Gastrocnemius medialis (tissue), 4 donors: ENCODE results near the gene ZBTB49. TPM values are rescaled to one million over a fixed set of nuclear protein-coding genes. Genes with fewer than 3 reads are reported as not detected.

Experiments
- ATAC-seq, 2 donors: fragments of 150-250 bp; one replicate each; pipeline ENCODE4 v1.9.1; 2016
- DNase-seq, 2 donors: peaks; one replicate each; pipeline ENCODE4 v3.0.0-alpha.2; 2019
- H3K27ac ChIP-seq, 4 donors: fragments of 200-600 bp; sonication (generic); 1 replicate in 1 of 4; 2 replicates in 3 of 4; pipeline ENCODE4 v1.5.1; 2016 to 2018; ENCODE audit warnings: mild to moderate bottlenecking in 2 of 4, moderate library complexity in 1 of 4
- H3K27me3 ChIP-seq, 3 donors: fragments of 200-600 bp; sonication (generic) in 2 of 3; 1 replicate in 1 of 3; 2 replicates in 2 of 3; pipeline versions ENCODE4 v1.5.1 to v1.6.0; 2016 to 2019; ENCODE audit warnings: mild to moderate bottlenecking in 1 of 3, moderate library complexity in 1 of 3
- H3K36me3 ChIP-seq, 2 donors: fragments of 200-600 bp; sonication (generic) in 1 of 2; one replicate each; pipeline ENCODE4 v1.5.1; 2017 to 2018
- H3K4me1 ChIP-seq, 2 donors: fragments of 200-600 bp; sonication (generic) in 1 of 2; one replicate each; pipeline ENCODE4 v1.5.1; 2016 to 2017; ENCODE audit warnings: mild to moderate bottlenecking in 2 of 2
- H3K4me3 ChIP-seq, 4 donors: fragments of 200-600 bp; sonication (generic) in 3 of 4; 1 replicate in 1 of 4; 2 replicates in 3 of 4; pipeline ENCODE4 v1.5.1; 2016 to 2019; ENCODE audit warnings: mild to moderate bottlenecking in 2 of 4
- H3K9me3 ChIP-seq, 3 donors: fragments of 200-600 bp; sonication (generic) in 2 of 3; 1 replicate in 1 of 3; 2 replicates in 2 of 3; pipeline ENCODE4 v1.5.1; 2016 to 2019
- POLR2A ChIP-seq, 2 donors: fragments of 450-650 bp; IDR thresholded peaks; one replicate each; pipeline ENCODE4 v1.6.1; 2017; ENCODE audit warnings: antibody characterized with exemption in 2 of 2, mild to moderate bottlenecking in 2 of 2, moderate library complexity in 2 of 2
- in situ Hi-C, 4 donors: fragments of 200-750 bp; cut with MboI; loops; one replicate each; pipeline versions ENCODE4 v1.15.0 to v1.8.0; 2017; ENCODE audit warnings: low sequenced_read_pairs in 4 of 4
- intact Hi-C: fragments of 100-400 bp; cut with DNase I; formaldehyde crosslinking; loops from one replicate; pipeline ENCODE4 v1.15.1; 2023; ENCODE audit warnings: low total_unique reads
- total RNA-seq, 4 donors: library from RNA; depleted of rRNA; stranded (reverse); fragments of >200 nt; gene quantifications; one replicate each; pipeline versions ENCODE4 v1.1.0 to v1.2.3, GENCODE V29; 2016
- TF ChIP-seq, protein P1 (sequence below), 5 experiments: fragments of 450-650 bp in 3 of 5; fragments of 200-600 bp in 2 of 5; sonication (generic) in 2 of 5; IDR thresholded peaks in 4 of 5; conservative IDR thresholded peaks in 1 of 5; 1 replicate in 4 of 5; 2 replicates in 1 of 5; pipeline ENCODE4 v1.5.1; 2016 to 2019; ENCODE audit warnings: antibody characterized with exemption in 5 of 5, mild to moderate bottlenecking in 3 of 5, moderate library complexity in 3 of 5

Gene ZBTB49
- total RNA-seq, 4 donors from 2014 or later, result 1.7 to 2.8 (median 2.5) TPM

DNA sequence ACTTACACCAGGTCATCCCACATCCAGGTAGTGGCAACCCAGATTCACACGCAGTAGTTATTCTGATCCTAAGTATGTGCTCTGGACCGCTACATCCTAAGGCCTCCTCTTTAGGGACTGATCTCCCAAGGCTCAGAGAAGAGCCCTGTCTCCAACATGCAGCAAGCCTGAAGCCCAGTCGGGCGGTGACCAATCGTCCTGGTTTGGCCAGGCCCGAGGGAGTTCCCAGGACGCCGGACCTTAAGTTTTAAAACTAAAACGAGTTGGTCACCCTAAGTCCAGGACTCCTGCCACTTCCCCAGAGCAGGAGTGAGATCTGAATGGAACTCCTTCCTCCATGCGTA lies 482 bp upstream of the ZBTB49 start:
- peak; percentile 12 to 20 for ATAC-seq
- intact Hi-C loops (no loop called here), in situ Hi-C loops (loop anchor here in 1 of 4 donors (25.0 kb wide), 1 partner anchor 248 kb away; the partner anchor contains the start of gene STX18)
- Histone ChIP-seq H3K4me1 (peaks cover 42 to 67% of the 10 kb centered on the region in 2 donors), H3K36me3 (no peaks in the 10 kb centered on the region), H3K9me3 (no peaks in the 10 kb centered on the region), H3K27ac (peak overlapping the region; percentile 84 to 88 (median 86)), H3K27me3 (no peaks in the 10 kb centered on the region), H3K4me3 (peak overlapping the region; percentile 69 to 93 (median 82))
- DNase-seq, result no peak
- TF ChIP-seq POLR2A (IDR thresholded peaks at IDR 0.05), result no peak
- TF ChIP-seq, protein P1, sequence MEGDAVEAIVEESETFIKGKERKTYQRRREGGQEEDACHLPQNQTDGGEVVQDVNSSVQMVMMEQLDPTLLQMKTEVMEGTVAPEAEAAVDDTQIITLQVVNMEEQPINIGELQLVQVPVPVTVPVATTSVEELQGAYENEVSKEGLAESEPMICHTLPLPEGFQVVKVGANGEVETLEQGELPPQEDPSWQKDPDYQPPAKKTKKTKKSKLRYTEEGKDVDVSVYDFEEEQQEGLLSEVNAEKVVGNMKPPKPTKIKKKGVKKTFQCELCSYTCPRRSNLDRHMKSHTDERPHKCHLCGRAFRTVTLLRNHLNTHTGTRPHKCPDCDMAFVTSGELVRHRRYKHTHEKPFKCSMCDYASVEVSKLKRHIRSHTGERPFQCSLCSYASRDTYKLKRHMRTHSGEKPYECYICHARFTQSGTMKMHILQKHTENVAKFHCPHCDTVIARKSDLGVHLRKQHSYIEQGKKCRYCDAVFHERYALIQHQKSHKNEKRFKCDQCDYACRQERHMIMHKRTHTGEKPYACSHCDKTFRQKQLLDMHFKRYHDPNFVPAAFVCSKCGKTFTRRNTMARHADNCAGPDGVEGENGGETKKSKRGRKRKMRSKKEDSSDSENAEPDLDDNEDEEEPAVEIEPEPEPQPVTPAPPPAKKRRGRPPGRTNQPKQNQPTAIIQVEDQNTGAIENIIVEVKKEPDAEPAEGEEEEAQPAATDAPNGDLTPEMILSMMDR (IDR thresholded peaks at IDR 0.05 in 4 of 5, conservative IDR thresholded peaks at IDR 0.05 in 1 of 5), result no peak

DNA sequence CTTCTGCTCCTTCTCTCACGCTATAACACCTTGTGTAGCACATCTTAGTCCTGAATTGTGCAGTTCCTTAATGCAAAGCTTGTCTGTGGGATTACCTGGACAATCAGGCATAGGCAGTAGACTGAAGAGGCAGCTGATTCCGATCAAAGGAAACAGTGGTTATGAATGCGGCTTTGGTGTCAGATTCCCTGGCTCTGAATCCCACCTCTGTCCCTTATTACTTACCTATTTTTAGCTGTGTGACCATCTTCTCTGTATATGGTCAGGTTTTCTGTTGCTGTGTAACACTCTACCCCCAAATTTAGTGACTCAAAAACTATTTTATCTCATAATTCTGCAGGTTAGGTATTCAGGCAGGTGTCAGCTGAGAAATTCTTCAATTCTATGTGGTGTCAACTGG lies 3.2 kb downstream of the ZBTB49 start:
- Histone ChIP-seq H3K27me3 (no peaks in the 10 kb centered on the region), H3K4me1 (peaks cover 45 to 53% of the 10 kb centered on the region in 2 donors), H3K4me3 (no peak overlapping the region), H3K27ac (peak overlapping the region; percentile 53 to 88 (median 78)), H3K9me3 (no peaks in the 10 kb centered on the region), H3K36me3 (no peaks in the 10 kb centered on the region)
- ATAC-seq (peak; percentile 41 to 66), DNase-seq (peak in 1 of 2 donors; percentile 37)
- TF ChIP-seq POLR2A (IDR thresholded peaks at IDR 0.05), result no peak
- TF ChIP-seq, protein P1 (IDR thresholded peaks at IDR 0.05 in 4 of 5, conservative IDR thresholded peaks at IDR 0.05 in 1 of 5), result no peak
- in situ Hi-C loops (loop anchor here in 1 of 4 donors (25.0 kb wide), 1 partner anchor 244 kb away; the partner anchor contains the start of gene STX18), intact Hi-C loops (no loop called here)

DNA sequence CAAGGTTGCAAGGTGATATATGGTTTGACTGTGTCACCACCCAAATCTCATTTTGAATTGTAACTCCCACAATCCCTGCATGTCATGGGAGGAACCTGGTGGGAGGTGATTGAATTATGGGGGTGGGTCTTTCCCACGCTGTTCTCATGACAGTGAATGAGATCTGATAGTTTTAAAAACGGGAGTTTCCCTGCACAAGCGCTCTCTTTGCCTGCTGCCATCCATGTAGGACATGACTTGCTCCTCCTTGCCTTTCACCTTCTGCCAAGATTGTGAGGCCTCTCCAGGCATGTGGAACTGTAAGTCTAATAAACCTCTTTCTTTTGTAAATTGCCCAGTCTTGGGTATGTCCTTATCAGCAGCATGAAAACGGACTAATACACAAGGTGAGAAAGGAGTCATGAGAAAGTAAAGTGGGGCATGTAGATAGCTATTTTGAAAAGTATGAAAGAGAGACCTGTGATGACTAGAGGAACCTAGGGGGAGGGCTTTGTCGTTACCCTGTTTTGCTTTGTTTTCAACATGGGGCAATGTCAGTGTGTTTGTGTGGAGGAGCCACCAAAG lies 6.3 kb downstream of the ZBTB49 start:
- H3K4me3 ChIP-seq, result no peak overlapping the region
- H3K36me3 ChIP-seq, result peaks cover 0 to 16% of the 10 kb centered on the region in 2 donors
- no peaks in the 10 kb centered on the region for H3K9me3 ChIP-seq
- H3K27ac ChIP-seq, result no peak overlapping the region
- ATAC-seq (no peak), DNase-seq (no peak)
- H3K27me3 ChIP-seq, result no peaks in the 10 kb centered on the region
- peaks cover 29 to 34% of the 10 kb centered on the region in 2 donors for H3K4me1 ChIP-seq
- in situ Hi-C loops, result loop anchor here in 1 of 4 donors (25.0 kb wide), 1 partner anchor 241 kb away; the partner anchor contains the start of gene STX18
- TF ChIP-seq POLR2A (IDR thresholded peaks at IDR 0.05), result no peak
- TF ChIP-seq, protein P1 (IDR thresholded peaks at IDR 0.05 in 4 of 5, conservative IDR thresholded peaks at IDR 0.05 in 1 of 5), result no peak
- intact Hi-C loops, result no loop called here

DNA sequence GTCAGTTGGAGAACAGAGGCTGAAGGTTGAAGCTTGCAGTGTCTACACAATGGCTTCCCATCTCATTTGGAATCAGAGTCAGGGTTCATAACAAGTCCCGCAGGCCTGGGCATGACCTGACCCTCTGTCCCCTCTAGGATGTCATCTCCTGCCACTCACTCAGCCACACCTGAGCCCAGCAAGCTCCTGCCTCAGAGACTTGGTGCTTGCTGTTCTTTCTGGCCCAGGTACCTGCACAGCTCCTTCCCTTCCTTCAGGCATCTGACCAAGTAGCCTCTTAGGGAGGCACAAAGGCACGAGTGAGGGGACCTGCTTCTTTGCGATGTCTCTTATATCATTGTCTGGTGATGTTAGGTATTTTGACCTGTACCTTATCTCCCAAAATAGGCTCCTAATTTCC lies 9.0 kb downstream of the ZBTB49 start:
- in situ Hi-C loops (loop anchor here in 1 of 4 donors (25.0 kb wide), 1 partner anchor 238 kb away; the partner anchor contains the start of gene STX18), intact Hi-C loops (no loop called here)
- ATAC-seq (no peak), DNase-seq (no peak)
- Histone ChIP-seq H3K27ac (no peak overlapping the region), H3K27me3 (no peaks in the 10 kb centered on the region), H3K4me3 (no peak overlapping the region), H3K9me3 (no peaks in the 10 kb centered on the region), H3K4me1 (peaks cover 5 to 8% of the 10 kb centered on the region in 2 donors), H3K36me3 (peaks cover 0 to 35% of the 10 kb centered on the region in 2 donors)
- TF ChIP-seq, protein P1 (IDR thresholded peaks at IDR 0.05 in 4 of 5, conservative IDR thresholded peaks at IDR 0.05 in 1 of 5), result no peak
- TF ChIP-seq POLR2A (IDR thresholded peaks at IDR 0.05), result no peak
